Stimulated activated CD4-positive, alpha-beta T cell treated with anti-CD3 and anti-CD28 coated beads, TNF-alpha, amount 100 ng/mL, for 4 hours (primary cell): ENCODE data around the gene ITGA3.
"Not testable (repeated sequence)": the region's sequence is repeated elsewhere in the genome, so short reads cannot be mapped to it uniquely, and the experiment has no call there.

Source experiments
- DNase-seq, 3 experiments: peaks; one replicate each; pipeline ENCODE4 v3.0.0-alpha.2; 2020; ENCODE audit warnings: low read depth in 3 of 3

ITGA3 gene

DNA sequence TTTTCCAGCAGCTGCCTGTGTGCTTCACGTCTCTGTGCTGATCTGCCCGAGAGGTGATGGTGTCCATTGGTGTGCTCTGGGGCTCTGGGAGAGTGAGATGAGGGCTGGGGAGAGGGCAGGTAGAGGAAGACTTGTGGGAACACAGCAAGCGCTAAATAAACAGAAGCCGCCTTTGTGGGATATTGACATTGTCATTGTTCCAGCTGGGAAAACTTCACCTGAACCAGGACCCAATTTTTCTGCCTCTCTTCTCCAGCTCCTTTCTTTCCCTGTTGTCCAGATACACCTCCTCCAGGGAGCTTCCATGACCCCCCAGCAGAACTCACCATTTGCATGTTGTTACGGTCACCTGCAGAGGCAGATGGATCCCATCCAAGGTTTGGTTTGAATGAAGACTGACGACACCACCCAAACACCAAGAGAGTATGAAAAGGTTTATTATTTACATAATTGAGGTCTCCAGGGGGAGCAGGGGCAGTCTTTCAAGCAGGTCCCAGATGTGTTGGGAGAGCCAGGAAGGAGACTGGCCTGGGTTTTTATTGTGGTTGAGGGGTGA, 3.6 kb upstream of the ITGA3 start:
- DNase-seq = no peak

DNA sequence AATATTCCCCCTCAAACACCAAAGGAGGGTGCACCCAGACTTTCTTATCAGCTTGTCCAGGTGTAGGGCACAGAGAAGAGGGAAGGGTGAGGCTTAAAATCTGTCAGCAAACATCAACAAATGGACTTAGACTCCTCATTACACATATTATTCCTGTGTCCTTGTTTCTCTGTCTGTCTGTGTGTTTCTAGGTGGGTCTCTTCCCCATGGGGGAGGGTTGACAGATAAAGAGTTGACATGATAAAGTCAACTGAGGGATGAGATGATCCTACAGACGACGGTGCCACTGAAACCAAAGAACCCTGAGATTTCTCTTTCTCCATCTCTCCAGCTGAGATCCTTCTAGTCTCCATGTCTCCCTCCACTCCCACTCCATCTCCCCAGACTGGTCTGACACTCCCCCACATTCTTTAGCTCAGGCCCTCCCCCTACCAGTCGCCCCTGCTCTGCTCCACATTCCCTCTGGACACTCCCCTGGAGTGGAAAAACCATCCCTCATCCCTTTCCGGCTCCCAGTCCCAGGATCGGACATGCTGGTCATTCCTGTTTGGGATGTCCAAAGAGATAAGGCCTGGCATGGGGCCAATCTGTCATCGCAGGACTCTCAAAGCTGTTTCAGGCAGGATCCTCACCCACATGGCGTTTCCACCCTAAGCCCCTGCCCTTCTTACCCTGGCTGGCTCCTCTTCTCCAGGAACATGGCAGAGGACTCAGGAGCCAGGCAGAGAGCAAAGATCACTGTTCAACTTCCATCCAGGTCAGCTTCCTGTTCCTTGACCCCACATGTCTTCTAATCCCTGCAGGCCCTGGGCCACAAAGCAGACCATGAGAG, 2.9 kb upstream of the ITGA3 start:
- DNase-seq = no peak

DNA sequence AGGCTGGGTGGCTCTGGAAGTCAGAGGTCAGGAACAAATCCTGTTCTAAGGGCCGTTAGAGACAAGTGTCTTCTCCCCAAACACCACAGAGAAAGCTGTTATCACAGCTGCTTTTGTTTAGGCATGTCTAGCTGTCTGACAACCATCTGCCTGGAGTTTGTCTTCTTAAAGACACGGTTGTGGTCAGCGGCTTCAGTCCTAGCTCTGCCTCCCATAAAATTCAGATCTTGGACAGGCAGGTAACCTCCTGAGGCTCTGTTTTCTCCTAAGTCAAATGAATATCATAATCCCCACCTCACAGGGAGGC, 2.3 kb upstream of the ITGA3 start:
- no peak for DNase-seq

DNA sequence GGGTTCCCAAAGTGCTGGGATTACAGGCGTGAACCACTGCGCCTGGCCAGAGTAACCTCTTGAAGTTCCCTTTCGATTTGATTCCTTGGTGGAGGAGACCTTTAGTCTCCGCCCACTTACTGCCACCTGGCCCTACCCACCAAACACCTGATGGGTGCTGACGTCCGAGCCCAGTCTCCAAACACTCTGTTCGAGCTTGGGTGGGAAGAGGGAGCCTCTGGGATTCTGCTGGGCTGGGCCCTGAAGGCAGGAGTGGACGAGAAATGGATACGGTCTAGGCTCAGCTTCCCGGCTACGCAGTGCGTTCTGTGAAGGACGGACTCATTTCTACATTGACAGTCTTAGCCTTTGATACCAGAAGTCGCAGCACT, 870 bp upstream of the ITGA3 start:
- DNase-seq = no peak

DNA sequence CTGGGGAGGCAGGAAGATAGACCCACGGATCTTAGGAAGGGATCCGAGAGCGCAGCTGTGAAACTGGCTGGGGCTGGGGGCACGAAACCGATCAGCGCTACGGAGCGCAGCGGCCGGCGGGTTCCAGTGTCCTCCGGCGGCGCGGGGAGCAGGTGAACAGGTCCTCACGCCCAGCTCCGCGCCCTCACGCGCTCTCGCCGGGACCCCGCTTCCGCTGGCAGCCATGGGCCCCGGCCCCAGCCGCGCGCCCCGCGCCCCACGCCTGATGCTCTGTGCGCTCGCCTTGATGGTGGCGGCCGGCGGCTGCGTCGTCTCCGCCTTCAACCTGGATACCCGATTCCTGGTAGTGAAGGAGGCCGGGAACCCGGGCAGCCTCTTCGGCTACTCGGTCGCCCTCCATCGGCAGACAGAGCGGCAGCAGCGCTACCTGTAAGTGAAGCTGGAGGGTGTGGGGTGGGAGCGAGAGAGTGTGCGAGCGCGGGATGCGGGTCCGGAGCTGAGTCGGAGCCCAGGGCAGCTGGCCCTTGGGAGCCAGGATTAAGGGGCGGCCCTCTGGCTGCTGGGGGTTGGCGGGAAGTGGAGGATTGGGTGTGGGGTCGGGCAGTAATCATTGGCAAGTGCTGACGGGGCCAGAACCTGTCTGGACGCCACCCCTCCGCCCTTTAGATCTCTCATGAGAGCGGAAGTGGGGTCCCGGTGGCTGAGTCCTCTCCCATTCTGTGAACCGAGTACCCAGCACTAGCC, 479 bp downstream of the ITGA3 start:
- peak; percentile 38 to 48 (median 43) for DNase-seq

DNA sequence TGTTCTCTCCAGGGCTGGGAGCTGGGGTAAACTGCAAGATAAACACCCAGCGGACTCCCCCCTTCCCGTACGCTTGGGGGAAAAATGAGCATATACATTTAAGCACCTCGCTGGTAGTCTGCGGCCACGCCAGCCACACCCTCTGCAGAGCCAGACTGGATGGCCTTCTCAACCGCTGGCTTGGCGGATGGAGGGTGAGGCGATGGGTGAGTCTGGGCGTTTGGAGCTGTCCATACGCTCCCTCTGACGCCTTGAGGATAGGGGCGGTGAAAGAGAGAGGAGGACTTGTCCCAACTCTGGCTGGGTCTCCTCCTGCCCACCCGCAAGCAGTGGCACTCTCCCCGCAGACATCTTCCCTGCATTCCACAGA, 1.0 kb downstream of the ITGA3 start:
- no peak for DNase-seq

DNA sequence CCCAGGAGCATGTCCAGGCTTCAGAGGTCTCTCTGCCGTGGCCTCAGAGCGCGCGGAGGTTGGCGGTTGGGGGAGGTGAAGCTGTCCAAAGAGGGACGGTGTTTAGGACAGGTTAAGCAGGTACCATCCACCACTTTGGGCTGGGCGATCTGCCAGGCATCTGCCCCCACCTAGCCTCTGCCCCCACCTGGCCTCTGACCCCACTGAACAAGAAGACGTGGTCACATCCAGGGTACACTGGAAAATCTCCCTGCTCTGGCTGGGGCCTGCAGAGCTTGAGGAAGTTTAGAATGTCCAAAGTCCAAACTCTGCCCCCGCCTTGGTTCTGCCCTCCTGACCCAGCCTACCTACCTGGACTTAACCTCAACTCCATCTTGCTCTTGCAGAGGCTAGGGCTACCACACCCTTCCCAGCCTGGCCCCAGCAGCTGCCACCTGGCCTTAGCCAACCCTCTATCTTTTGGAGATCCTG, 1.6 kb downstream of the ITGA3 start:
- DNase-seq = no peak

DNA sequence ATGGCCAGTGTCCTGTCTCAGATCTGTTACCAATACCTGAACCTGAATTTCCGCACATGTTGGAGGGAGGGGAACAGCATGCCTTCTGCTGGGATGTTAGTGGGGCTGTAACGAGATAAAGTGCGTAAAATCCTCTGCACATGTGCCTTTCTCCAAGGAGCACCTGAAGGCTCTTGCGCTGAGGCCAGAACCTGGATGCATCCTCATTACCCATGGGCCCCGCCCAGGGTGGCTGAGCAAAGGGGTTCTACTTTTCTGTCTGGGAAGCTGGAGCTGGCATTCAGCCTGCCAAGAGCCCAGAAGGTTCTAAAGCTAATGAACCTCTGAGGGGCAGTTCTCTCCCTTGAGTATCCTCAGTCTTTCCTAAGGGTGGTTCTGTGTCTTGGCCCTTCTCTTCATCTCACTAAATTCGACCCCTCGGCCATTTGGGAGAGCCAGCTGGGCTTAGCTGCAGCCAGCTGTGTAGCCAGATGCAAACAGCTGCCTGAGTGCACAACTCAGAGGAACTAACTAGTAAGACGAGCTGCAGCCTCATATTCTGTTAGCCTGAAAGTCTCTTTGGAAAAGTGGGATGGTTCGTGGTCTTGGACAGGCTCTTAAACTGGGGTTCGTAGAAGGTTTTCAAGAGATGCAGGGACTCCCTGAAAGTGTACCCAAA, 2.5 kb downstream of the ITGA3 start:
- DNase-seq = no peak

DNA sequence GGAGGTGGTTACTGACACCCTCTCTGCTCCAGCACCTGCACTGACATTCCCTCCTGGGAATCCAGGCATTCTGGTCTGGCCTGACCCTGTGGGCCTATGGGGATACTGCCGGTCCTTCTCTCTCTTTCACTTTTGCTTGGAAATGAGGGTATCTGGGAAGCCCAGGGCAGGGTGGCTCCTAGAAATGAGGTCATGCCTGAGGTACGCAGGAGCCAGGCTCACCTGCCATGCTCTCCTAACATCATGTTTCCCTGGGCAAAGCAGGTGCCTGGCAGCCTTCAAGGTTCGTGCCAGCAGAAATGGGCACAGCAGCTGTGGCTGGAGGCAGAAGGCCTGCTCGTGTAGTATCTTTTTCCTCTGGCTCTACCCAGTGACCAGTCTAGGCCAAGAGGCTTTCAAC, 3.3 kb downstream of the ITGA3 start:
- no peak for DNase-seq

DNA sequence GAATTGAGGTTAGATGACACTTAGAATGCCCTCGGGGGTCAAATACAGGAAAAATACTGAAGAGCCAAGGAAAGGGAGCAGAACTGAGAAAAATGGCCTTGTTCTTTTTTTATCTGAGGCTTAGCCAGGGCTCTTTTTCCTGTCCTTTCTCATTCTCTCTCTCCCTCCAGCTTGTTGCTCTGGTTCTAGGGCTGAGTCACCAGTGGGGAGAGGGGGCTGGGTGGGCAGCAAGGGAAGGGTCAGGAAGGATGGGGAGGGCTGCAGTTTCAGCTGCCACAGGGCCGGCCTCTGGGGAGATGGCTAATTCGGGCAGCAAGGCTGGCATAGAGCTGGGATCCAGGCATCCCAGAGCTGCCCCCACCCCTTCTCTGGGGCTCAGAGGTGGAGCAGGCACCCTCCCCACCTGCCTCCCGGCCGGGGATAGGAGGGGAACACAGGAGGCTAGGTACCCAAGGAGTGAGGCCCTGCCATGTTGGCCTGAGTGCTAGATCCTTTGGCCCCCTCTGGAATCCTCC, 3.9 kb downstream of the ITGA3 start:
- DNase-seq = no peak

DNA sequence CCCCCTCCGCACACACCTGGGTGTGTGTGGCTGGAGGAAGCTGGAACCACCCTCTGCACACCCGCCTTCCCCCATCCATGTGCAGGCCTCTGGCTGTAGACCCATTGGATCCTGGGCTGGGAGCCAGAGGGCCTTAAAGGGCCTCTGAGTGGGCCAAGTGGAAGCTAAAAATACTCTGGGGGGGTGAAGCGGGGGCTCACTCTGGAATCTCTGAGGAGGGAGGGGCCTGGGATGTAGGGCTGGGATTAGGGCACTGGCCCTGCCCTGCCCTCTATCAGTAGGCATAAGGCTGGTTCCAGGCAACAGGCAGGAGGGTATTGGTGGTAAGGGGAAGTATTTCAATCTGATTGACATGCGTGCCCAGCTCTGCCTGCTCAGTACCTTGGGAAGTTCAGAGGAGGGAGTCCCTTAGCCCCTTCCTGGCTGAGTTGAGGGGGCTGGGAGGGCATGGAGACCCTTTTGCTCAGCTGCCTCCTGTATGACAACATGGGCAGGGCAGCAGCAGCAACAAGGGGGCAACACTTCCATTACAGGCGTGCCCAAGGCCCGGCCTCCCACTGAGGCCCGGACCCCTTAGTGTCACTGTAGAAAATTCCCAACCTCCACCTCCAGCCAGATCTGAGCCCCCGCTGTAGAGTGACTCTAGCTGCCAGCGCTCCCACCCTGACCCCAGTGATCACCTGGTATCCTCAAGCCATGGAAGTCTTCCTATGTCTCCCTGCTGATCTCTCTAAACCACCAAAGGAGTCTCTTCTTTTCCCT, 5.2 kb downstream of the ITGA3 start:
- no peak for DNase-seq

DNA sequence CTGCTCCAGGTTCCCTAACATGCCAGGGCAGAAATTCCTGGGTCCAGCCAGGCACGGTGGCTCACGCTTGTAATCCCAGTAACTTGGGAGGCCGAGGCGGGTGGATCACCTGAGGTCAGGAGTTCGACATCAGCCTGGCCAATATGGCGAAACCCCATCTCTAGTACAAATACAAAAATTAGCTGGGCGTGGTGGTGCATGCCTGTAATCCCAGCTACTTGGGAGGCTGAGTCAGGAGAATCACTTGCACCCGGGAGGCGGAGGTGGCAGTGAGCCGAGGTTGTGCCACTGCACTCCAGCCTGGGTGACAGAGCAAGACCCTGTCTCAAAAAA, 5.8 kb downstream of the ITGA3 start:
- not testable (repeated sequence) for DNase-seq

DNA sequence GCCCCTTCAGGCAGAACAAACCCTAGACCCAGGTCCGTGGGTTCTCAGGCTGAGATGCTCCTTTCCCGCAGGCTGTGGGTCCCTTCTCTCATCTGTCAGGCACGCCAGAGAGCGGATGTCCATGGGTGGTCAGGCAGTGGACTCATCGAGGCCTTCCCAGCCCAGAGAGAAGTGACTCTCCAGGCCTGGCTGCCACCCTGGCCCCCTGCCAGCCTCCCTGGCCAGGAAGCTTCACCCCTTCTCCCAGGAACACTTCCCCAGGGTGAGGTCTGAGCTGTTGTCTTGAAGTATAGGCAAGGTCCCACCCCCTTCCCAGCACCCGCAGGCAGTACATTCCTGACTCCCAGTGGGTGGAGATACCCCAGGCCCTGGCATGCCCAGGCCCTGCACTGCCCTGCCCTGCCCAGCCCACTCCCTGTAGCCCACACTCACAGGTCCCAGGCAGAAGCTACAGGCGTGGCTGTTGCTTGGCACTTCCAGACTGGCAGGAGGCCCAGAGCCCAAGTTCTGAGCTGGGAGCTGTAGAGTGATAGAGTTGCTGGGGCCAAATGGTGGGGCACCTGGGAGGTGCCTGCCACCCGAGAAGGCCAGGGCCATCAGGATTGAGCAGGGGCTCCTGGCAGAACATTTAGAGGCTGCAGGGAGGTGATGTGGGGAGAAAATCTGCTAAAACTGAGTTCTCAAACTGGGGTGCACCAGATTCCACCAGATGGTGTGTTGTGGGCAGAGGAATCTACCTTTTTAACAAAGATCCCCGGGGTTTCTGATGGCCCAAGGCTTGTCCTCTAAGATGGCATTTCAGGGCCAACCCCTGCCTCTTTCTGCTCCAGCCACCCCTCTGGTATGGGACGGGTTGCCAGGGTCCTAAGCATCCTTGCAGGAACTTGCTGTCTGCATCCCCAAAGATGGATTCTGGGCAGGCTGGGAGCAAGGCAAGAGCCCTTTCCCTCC, 6.7 kb downstream of the ITGA3 start:
- no peak for DNase-seq

DNA sequence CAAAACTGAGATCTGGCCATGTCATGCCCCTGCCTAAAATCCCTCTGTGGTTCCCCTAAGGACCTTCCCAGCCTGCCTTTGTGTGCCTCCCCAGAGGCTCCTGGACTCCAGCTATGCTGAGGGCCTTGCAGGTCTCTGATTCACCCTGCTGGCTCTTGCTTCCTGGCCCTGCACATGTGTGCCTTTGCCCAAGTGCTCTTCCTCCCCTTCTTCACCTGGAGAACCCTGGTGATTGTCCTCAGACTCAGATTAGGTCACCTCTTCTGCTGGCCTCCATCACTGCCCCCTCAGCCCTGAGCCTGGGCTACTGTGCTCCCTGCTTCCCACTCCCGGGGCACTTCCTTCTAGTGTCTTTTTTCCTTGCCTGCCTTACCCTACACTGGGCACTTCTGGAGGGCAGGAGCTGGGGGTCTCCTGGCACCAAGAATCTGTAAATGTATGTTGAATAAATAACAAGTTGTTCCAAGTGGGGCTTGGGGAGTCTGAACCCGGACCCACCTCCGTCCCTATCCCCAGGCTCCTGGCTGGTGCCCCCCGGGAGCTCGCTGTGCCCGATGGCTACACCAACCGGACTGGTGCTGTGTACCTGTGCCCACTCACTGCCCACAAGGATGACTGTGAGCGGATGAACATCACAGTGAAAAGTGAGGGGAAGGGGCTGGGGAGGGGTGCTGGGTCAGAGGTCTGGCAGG, 7.8 kb downstream of the ITGA3 start:
- no peak for DNase-seq

DNA sequence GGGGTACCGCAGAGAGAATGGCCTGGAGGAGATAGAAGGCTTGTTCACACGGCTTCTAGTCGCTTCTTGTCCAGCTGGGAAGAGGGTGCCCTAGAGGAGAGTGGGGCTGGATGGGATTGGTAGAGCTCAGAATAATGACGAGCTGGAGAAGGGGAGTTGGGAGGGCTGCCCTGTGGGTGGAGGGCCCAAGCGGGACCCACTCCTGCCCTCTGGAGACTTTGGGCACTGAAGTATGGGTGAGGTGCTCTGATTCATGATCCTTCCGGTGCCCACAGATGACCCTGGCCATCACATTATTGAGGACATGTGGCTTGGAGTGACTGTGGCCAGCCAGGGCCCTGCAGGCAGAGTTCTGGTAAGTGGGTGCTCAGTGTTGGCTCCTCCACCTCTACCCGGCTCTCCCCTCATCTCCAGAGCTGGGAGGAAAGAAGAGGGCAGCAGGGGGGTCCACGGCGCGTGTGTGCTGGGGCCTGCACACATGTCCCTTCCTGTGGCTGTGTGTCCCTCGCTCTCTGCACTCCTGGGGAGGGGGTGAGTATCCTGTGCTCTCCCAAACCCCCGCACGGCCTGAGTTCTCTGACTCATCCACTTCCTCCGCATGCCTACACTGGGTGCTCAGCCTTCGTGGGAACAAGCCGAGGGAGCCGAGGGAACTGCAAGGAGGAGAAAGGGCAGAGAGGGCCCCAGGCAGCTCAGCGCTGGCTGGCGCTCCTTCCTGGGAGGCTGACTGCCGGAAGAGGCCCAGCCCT, 8.5 kb downstream of the ITGA3 start:
- no peak for DNase-seq

DNA sequence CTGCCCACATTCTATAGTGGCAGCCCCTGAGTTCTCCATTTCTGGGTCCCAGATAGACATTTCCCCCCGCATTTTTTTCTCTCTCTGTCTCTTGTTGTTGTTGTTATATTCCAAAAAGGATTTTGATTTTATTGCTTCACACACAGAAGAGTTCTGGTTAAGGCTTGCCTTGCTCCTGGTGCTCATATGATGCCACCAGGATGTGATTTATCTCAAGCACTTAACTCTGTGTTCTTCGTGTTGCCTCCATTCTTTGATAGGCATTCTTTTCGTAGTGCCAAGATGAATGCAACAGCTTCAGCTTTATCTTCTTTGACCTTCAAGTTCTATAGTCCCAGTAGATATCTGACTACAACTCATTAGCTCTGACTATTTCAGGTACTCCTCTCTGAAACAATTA, 9.1 kb downstream of the ITGA3 start:
- DNase-seq = no peak

DNA sequence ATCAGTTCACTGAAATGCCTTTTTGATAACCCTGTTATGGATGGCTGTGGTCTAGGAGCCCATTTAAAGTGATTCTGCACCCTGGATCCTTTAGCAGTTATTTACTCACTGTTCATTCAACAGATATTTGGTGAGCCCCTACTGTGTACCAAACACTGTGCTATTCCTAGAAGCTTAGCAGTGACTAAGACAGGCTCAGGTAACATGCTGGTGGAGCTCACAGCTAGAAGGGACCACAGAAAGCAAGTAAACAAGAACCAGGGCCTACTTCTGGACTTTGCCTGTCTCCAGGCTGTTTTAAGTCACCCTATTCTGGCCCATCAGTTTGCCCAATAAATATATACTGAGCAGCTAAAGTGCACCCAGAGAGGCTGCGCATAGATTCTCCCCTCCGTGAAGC, 11.1 kb downstream of the ITGA3 start:
- no peak for DNase-seq

DNA sequence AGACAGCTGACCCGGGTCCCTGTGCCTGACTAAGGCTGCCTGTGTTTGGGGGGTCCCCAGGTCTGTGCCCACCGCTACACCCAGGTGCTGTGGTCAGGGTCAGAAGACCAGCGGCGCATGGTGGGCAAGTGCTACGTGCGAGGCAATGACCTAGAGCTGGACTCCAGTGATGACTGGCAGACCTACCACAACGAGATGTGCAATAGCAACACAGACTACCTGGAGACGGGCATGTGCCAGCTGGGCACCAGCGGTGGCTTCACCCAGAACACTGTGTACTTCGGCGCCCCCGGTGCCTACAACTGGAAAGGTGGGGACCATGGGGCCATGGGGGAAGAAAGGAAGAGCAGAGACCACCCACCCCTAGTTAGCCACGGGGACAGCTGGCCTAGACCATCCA, 12.1 kb downstream of the ITGA3 start:
- DNase-seq = no peak

DNA sequence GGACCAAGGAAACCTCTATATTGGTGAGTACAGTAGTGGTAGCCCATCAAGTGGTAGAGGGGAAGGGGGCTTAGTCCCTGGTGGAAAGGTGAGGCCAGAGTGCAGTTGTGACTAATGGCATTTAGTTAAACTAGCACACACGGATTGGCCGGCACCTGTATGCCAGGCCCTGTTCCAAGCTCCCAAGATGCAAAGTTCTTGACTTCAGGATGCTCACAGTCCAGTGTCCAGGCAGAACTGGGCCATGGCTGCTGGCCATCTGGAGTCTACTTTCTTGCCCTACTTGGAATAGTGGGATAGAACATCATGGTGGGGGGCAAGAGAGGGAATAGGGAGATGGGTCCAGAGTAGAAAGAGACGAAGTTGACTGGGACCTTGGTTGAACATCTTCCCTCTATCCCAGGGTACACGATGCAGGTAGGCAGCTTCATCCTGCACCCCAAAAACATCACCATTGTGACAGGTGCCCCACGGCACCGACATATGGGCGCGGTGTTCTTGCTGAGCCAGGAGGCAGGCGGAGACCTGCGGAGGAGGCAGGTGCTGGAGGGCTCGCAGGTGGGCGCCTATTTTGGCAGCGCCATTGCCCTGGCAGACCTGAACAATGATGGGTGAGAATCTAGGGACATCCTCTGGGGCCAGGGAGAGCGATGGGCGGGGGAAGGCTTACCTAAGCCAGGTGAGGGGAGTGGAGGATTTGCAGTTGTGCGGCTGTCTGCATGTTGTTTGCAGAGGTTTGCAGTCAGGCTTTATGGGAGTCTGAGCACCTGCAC, 15.2 kb downstream of the ITGA3 start:
- no peak for DNase-seq
